Activated CD4-positive, alpha-beta T cell treated with anti-CD3 and anti-CD28 coated beads for 24 hours (primary cell): ENCODE results near the gene BMPER.

Experiments
- DNase-seq, 2 donors: peaks; one replicate each; pipeline ENCODE4 v3.0.0-alpha.2; 2020; ENCODE audit warnings: low read depth in 2 of 2

The BMPER gene

DNA sequence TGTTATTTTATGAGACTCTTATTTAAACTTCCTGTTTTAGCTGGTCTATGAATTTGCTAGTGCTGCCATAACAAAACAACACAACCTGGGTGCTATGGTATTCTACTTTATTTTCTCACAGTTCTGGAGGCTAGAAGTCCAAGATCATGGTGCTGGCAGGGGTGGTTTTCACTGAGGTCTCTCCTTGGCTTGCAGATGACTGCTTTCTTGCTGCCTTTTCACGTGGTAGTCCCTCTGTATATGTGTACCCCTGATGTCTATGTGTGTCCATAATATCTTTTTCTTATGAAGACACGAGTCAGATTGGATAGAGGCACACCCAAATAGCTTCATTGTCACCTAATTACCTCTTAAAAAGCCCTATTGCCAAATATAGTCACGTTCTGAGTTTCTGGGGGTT is 270.5 kb downstream of the BMPER start:
- no peak for DNase-seq

DNA sequence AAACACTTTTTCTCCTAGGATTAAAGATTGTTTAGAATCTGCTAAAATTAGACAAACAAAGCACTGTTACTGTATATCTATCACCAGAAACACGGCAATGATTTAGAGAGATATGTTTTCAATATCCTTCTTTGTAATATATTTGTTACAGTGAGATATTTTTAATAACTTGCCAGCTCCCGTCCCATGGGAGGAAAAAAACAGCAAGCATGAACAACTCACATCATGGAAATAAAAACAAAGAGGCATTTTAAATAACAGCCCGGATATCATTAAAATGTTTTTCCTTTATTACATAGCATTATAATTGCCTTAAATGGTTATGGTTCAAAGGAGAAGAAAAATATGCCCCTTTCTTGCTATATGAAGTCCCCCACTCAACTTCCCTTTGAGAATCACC is 272.1 kb downstream of the BMPER start:
- no peak for DNase-seq

- DNase-seq, result no peak
Measured at GRCh38 chr7:34181271-34181958, 276.1 kb downstream of the BMPER start.

GRCh38 chr7:34184466-34184865 is 279.1 kb downstream of the BMPER start:
- DNase-seq, result no peak

DNA sequence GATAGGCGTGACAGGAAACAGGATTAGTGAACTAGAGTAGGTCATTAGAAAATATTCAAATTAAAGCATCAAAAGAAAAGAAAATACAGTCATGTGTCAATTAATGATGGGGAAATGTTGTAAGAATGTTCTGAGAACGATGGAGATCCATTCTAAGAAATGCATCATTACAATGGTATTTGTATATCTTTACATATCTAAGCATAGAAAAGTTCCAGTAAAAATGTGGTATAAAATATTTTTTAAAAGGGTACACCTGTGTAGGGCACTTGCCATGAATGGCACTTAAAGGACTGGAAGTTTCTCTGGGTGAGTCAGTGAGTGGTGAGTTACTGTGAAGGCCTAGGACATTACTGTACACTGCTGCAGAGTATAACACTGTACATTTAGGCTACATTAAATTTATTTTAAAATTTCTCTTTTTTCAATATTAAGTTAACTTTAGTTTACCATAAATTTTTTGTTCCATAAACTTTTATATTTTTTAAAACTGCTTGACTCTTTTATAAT is 282.5 kb downstream of the BMPER start:
- DNase-seq, result no peak

DNA sequence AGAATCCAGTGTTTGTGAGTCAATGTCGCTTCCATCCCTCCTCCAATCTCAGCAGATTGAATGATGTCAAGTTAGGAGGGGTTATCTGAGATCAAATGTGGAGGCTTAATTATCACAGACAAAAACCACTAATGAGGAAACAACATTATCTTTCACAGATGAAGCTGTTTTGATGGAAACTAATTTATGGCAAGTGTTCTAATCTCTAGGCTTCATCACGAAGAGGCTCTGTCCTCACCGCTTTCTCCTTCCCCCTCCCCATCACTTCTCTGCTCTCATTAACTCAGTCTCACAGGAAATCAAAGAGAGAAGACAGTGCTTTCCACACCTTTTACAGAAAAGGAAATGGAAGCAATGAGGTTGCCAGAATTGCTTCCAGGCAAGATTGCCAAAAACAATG is 283.7 kb downstream of the BMPER start:
- no peak for DNase-seq

DNA sequence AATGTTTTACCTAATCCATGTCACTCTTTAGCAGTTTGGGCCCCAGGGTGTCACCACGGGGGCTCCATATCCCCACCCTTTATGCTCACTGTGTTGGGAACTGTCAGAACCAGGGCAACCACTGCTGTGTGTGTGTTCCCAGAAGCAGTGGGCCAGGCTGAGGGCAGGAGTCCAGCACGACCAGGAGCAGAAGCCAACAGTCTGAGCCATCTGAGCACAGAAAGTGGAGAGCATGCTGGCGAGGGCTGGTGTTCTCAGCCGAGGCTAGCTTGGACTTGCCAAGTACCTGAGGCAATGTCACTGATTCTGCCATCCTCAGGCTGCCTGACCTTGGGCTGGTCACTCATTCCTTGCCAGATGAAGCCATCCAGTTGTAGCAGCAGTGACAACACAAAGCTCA is 285.0 kb downstream of the BMPER start:
- DNase-seq, result no peak

- DNase-seq, result no peak
Measured at GRCh38 chr7:34191162-34191561, 285.8 kb downstream of the BMPER start.

- no peak for DNase-seq
Measured at GRCh38 chr7:34191771-34192479, 286.6 kb downstream of the BMPER start.

DNA sequence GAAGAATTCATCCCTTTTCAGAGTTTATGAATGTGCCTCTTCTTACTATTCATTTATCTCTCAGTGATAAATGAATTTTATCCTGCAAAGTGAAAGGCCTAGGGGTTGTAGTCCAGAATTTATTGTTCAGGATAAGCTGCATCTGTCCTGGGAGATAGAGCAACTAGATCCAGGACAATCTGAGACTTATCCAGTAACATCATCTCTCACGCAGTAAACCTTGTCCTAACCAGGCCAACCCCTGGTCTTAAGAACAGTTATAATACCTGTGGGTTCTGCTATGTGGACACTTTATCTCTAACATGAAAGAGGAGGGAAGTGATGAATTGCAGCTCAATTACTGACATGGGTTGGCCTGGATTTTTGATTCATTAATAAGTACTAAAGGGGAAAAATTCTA is 287.6 kb downstream of the BMPER start:
- DNase-seq, result no peak

GRCh38 chr7:34198231-34198641 is 292.9 kb downstream of the BMPER start:
- no peak for DNase-seq
